CD4-positive, CD25-positive, alpha-beta regulatory T cell (primary cell): ENCODE results near the gene SLC45A2. TPM values are rescaled to one million over a fixed set of nuclear protein-coding genes. Genes with fewer than 3 reads are reported as not detected.
A peak's percentile ranks its signal among the peaks of the same experiment; 100 is the strongest.

Experiments
- ATAC-seq, 2 donors: fragments of 150-1000 bp; cut with Tn5 transposase; one replicate each; pipeline ENCODE4 v1.10.0; 2021; ENCODE audit warnings: low read depth in 2 of 2, moderate number of reproducible peaks in 2 of 2, moderate library complexity in 1 of 2
- DNase-seq, 3 donors: peaks; one replicate each; pipeline versions ENCODE4 v3.0.0 to v3.0.0-alpha.2; 2012 to 2022; ENCODE audit warnings: mixed read lengths in 1 of 3
- H3K27ac ChIP-seq: one replicate; pipeline ENCODE4 v1.7.0; 2013; ENCODE audit warnings: mild to moderate bottlenecking, low read length; ENCODE audit not compliant: insufficient read depth, poor library complexity, severe bottlenecking
- H3K27me3 ChIP-seq: one replicate; pipeline ENCODE4 v1.7.0; 2013; ENCODE audit warnings: low read length; ENCODE audit not compliant: control insufficient read depth, insufficient read depth
- H3K36me3 ChIP-seq: one replicate; pipeline ENCODE4 v1.7.0; 2013; ENCODE audit warnings: mild to moderate bottlenecking, low read length, moderate library complexity; ENCODE audit not compliant: control insufficient read depth, insufficient read depth
- H3K4me1 ChIP-seq: 2 replicates; pipeline ENCODE4 v1.7.0; 2013; ENCODE audit warnings: mild to moderate bottlenecking, low read length; ENCODE audit not compliant: insufficient read depth, control insufficient read depth, poor library complexity, severe bottlenecking
- H3K4me3 ChIP-seq: one replicate; pipeline ENCODE4 v1.7.0; 2013; ENCODE audit warnings: low read depth, mild to moderate bottlenecking, low read length, moderate library complexity
- H3K9me3 ChIP-seq, 2 experiments: 1 replicate in 1 of 2; 2 replicates in 1 of 2; pipeline ENCODE4 v1.7.0; 2013; ENCODE audit warnings: low read length in 2 of 2, mild to moderate bottlenecking in 1 of 2, moderate library complexity in 1 of 2; ENCODE audit not compliant: control insufficient read depth in 2 of 2
- H3K27ac Mint-ChIP-seq, 3 donors: one replicate each; pipeline ENCODE4 v1.8.0; 2020 to 2022; ENCODE audit warnings: mild to moderate bottlenecking in 3 of 3, mixed read lengths in 3 of 3, moderate library complexity in 2 of 3
- H3K27me3 Mint-ChIP-seq: one replicate; pipeline ENCODE4 v1.8.0; 2022; ENCODE audit warnings: mild to moderate bottlenecking, mixed read lengths
- H3K36me3 Mint-ChIP-seq: one replicate; pipeline ENCODE4 v1.8.0; 2020; ENCODE audit warnings: mixed read lengths
- H3K4me1 Mint-ChIP-seq, 4 donors: one replicate each; pipeline ENCODE4 v1.8.0; 2020 to 2022; ENCODE audit warnings: mixed read lengths in 4 of 4, mild to moderate bottlenecking in 1 of 4
- H3K4me3 Mint-ChIP-seq, 4 donors: one replicate each; pipeline ENCODE4 v1.8.0; 2020 to 2022; ENCODE audit warnings: mild to moderate bottlenecking in 4 of 4, mixed read lengths in 4 of 4, moderate library complexity in 3 of 4
- H3K9me3 Mint-ChIP-seq, 7 donors: one replicate each; pipeline ENCODE4 v1.8.0; 2020 to 2022; ENCODE audit warnings: mixed read lengths in 7 of 7, mild to moderate bottlenecking in 3 of 7, moderate library complexity in 2 of 7
- polyA plus RNA-seq, 4 donors: library from polyadenylated mRNA; unstranded; fragments of 300-500 nt; fragmentation: Illumina TruSeq; gene quantifications; one replicate each; pipeline ENCODE4 v1.2.3, GENCODE V29; 2021
- total RNA-seq: library from RNA; stranded (reverse); gene quantifications from one replicate; pipeline ENCODE4 v1.2.3, GENCODE V29; 2022

The SLC45A2 gene
- total and polyA plus RNA-seq, 5 donors from 2014 or later: not detected

DNA sequence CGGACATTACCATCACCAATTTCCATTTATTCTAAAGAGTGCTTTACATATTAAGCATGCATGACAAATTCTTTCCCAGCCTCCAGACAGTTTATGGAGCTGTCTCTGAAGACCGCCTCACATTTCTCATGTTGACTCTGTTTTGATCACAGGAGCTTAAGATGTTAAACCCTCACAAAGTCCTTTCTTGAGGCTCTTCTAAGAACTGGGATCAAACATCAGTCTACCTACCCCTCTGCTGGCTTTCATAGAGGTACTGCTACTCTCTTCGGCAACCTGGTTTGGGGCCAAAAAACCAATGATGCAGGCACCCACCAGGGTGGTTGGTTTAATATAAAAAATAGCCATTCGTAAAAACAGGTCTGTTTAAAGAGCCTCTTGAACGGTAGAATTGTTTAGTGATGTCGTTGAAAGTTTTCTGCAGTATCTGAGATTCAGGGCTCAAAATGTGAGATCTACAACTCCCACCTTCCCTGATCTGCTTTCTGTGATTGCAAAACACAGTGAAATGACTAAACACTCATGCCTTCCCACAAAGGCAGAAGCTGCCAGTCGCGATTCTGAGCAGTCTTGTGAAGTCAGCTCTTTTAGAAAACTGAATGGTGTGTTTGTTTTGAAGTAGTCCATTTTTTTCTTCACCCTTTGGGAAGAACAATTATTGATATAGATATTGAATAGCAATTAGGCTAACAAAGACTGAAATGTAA is 44.8 kb downstream of the SLC45A2 start:
- H3K4me3 ChIP-seq: no peak overlapping the region
- no peak overlapping the region for H3K27ac Mint-ChIP-seq
- H3K4me1 Mint-ChIP-seq: peaks cover 0 to 6% (median 0%) of the 10 kb centered on the region in 4 donors
- no peaks in the 10 kb centered on the region for H3K4me1 ChIP-seq
- DNase-seq (no peak), ATAC-seq (no peak)
- peaks cover 15% of the 10 kb centered on the region for H3K27me3 ChIP-seq
- no peaks in the 10 kb centered on the region for H3K36me3 Mint-ChIP-seq
- H3K9me3 ChIP-seq: no peaks in the 10 kb centered on the region
- peaks cover 51% of the 10 kb centered on the region for H3K27me3 Mint-ChIP-seq
- H3K27ac ChIP-seq: no peak overlapping the region
- H3K4me3 Mint-ChIP-seq: no peak overlapping the region
- no peaks in the 10 kb centered on the region for H3K36me3 ChIP-seq
- H3K9me3 Mint-ChIP-seq: peaks cover 0 to 2% (median 0%) of the 10 kb centered on the region in 7 donors

DNA sequence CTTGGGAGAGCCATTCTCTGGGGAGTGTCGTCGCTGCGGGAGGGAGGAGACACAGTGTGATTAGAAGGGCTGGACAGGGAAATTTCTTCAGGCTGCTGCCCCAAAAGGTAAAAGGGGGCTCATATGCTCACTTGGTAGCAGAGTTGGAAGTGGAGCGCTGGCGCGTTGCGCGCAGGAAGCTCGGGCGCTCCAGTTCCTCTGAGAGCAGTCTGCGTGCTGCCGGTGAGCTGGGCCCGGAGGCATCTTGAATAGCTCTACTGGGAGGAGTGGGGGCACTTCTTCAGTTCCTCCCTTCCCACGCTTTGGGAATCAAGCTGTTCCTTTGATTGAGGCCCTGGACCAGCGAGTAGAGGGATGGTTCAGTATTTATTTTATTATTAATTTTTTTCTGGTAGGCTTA is 45.6 kb downstream of the SLC45A2 start:
- H3K27me3 Mint-ChIP-seq: peaks cover 59% of the 10 kb centered on the region
- peaks cover 15% of the 10 kb centered on the region for H3K27me3 ChIP-seq
- H3K9me3 Mint-ChIP-seq: peaks cover 0 to 2% (median 0%) of the 10 kb centered on the region in 7 donors

GRCh38 chr5:33938507-33938796 is 46.0 kb downstream of the SLC45A2 start:
- Mint-ChIP-seq H3K27ac (no peak overlapping the region), H3K27me3 (peaks cover 59% of the 10 kb centered on the region), H3K36me3 (no peaks in the 10 kb centered on the region), H3K9me3 (peaks cover 0 to 2% (median 0%) of the 10 kb centered on the region in 7 donors), H3K4me1 (peaks cover 0 to 6% (median 0%) of the 10 kb centered on the region in 4 donors), H3K4me3 (no peak overlapping the region)
- no peaks in the 10 kb centered on the region for H3K36me3 ChIP-seq
- no peaks in the 10 kb centered on the region for H3K9me3 ChIP-seq
- H3K4me1 ChIP-seq: no peaks in the 10 kb centered on the region
- H3K27me3 ChIP-seq: peaks cover 15% of the 10 kb centered on the region
- DNase-seq (no peak), ATAC-seq (no peak)
- H3K27ac ChIP-seq: no peak overlapping the region
- no peak overlapping the region for H3K4me3 ChIP-seq

More for the DNA sequence above, 45.6 kb downstream of the SLC45A2 start:
- Histone ChIP-seq H3K4me3 (no peak overlapping the region), H3K27ac (no peak overlapping the region), H3K9me3 (no peaks in the 10 kb centered on the region), H3K36me3 (no peaks in the 10 kb centered on the region), H3K4me1 (no peaks in the 10 kb centered on the region)
- Mint-ChIP-seq H3K4me3 (no peak overlapping the region), H3K27ac (peak overlapping the region in 1 of 3 donors; percentile 22), H3K4me1 (peaks cover 0 to 6% (median 0%) of the 10 kb centered on the region in 4 donors), H3K36me3 (no peaks in the 10 kb centered on the region)
- ATAC-seq (no peak), DNase-seq (no peak)

DNA sequence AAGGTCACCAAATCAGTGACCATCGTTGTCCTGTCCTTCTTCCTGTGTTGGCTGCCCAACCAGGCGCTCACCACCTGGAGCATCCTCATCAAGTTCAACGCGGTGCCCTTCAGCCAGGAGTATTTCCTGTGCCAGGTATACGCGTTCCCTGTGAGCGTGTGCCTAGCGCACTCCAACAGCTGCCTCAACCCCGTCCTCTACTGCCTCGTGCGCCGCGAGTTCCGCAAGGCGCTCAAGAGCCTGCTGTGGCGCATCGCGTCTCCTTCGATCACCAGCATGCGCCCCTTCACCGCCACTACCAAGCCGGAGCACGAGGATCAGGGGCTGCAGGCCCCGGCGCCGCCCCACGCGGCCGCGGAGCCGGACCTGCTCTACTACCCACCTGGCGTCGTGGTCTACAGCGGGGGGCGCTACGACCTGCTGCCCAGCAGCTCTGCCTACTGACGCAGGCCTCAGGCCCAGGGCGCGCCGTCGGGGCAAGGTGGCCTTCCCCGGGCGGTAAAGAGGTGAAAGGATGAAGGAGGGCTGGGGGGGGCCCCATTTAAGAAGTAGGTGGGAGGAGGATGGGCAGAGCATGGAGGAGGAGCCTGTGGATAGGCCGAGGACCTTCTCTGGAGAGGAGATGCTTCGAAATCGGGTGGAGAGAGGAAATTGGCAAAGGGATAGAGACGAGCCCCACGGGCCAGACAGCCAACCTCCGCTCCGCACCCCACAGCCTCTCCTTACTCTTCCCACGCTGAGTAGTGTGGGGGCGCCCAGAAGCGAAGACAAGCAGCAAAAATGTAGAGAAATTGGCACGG is 46.6 kb downstream of the SLC45A2 start:
- H3K4me3 ChIP-seq: no peak overlapping the region
- peaks cover 0 to 2% (median 0%) of the 10 kb centered on the region in 7 donors for H3K9me3 Mint-ChIP-seq
- no peak overlapping the region for H3K27ac ChIP-seq
- H3K4me1 ChIP-seq: no peaks in the 10 kb centered on the region
- no peaks in the 10 kb centered on the region for H3K36me3 ChIP-seq
- H3K4me3 Mint-ChIP-seq: no peak overlapping the region
- no peak overlapping the region for H3K27ac Mint-ChIP-seq
- DNase-seq (no peak), ATAC-seq (no peak)
- H3K9me3 ChIP-seq: no peaks in the 10 kb centered on the region
- no peaks in the 10 kb centered on the region for H3K36me3 Mint-ChIP-seq
- H3K27me3 Mint-ChIP-seq: peaks cover 64% of the 10 kb centered on the region
- H3K27me3 ChIP-seq: peaks cover 15% of the 10 kb centered on the region
- peaks cover 0 to 6% (median 0%) of the 10 kb centered on the region in 4 donors for H3K4me1 Mint-ChIP-seq

GRCh38 chr5:33937017-33937706 is 47.3 kb downstream of the SLC45A2 start:
- Mint-ChIP-seq H3K9me3 (peaks cover 0 to 2% (median 0%) of the 10 kb centered on the region in 7 donors), H3K36me3 (no peaks in the 10 kb centered on the region), H3K27me3 (peaks cover 64% of the 10 kb centered on the region), H3K27ac (no peak overlapping the region), H3K4me3 (no peak overlapping the region), H3K4me1 (peaks cover 0 to 6% (median 0%) of the 10 kb centered on the region in 4 donors)
- DNase-seq (no peak), ATAC-seq (no peak)
- Histone ChIP-seq H3K27ac (no peak overlapping the region), H3K36me3 (no peaks in the 10 kb centered on the region), H3K4me1 (no peaks in the 10 kb centered on the region), H3K9me3 (no peaks in the 10 kb centered on the region), H3K27me3 (peaks cover 15% of the 10 kb centered on the region), H3K4me3 (no peak overlapping the region)

DNA sequence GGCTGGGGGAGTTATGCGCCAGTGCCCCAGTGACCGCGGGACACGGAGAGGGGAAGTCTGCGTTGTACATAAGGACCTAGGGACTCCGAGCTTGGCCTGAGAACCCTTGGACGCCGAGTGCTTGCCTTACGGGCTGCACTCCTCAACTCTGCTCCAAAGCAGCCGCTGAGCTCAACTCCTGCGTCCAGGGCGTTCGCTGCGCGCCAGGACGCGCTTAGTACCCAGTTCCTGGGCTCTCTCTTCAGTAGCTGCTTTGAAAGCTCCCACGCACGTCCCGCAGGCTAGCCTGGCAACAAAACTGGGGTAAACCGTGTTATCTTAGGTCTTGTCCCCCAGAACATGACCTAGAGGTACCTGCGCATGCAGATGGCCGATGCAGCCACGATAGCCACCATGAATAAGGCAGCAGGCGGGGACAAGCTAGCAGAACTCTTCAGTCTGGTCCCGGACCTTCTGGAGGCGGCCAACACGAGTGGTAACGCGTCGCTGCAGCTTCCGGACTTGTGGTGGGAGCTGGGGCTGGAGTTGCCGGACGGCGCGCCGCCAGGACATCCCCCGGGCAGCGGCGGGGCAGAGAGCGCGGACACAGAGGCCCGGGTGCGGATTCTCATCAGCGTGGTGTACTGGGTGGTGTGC is 48.0 kb downstream of the SLC45A2 start, which contains the start of gene RXFP3:
Gene RXFP3, plus strand, starts transcription at position 6 of the 636 bp plus-strand sequence. Its CDS starts 355 bp downstream, at position 361.
- Histone ChIP-seq H3K4me3 (no peak within 1 kb of the TSS), H3K36me3 (no peaks in the 10 kb centered on the region), H3K27ac (no peak within 1 kb of the TSS), H3K27me3 (peaks cover 15% of the 10 kb centered on the region), H3K9me3 (no peaks in the 10 kb centered on the region), H3K4me1 (no peaks in the 10 kb centered on the region)
- Mint-ChIP-seq H3K27ac (no peak within 1 kb of the TSS), H3K36me3 (no peaks in the 10 kb centered on the region), H3K9me3 (peaks cover 0 to 2% (median 0%) of the 10 kb centered on the region in 7 donors), H3K27me3 (peaks cover 59% of the 10 kb centered on the region), H3K4me1 (peaks cover 0 to 6% (median 0%) of the 10 kb centered on the region in 4 donors), H3K4me3 (no peak within 1 kb of the TSS)
- DNase-seq: no peak
- ATAC-seq: no peak

DNA sequence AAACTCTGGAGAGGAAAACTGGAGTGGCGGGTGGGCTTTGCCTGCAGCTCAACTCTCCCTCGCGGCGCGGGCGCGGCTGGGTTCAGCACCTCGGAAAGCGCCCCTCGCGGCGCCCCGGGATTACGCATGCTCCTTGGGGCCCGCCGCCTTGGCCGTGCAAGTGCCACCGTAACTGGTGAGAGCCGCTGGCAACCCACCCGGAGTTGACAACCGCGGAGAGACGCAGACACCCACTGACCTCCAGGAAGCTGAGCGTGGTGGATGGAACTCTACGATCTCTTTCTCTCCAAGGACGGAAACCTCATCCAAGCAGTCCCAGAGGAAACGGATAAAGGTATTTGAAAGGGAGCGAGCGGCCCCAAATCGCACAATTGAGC is 48.5 kb downstream of the SLC45A2 start:
- Mint-ChIP-seq H3K27me3 (peaks cover 54% of the 10 kb centered on the region), H3K36me3 (no peaks in the 10 kb centered on the region), H3K9me3 (peaks cover 0 to 2% (median 0%) of the 10 kb centered on the region in 7 donors), H3K4me1 (peaks cover 0 to 6% (median 0%) of the 10 kb centered on the region in 4 donors), H3K4me3 (no peak overlapping the region), H3K27ac (no peak overlapping the region)
- Histone ChIP-seq H3K4me1 (no peaks in the 10 kb centered on the region), H3K36me3 (no peaks in the 10 kb centered on the region), H3K27me3 (peaks cover 15% of the 10 kb centered on the region), H3K4me3 (no peak overlapping the region), H3K27ac (no peak overlapping the region), H3K9me3 (no peaks in the 10 kb centered on the region)
- DNase-seq: peak in 2 of 3 donors; percentile 14 to 49
- ATAC-seq: no peak
